H1 (cell line): ENCODE data around the gene SPRYD3. TPM values are rescaled to one million over a fixed set of nuclear protein-coding genes. Genes with fewer than 3 reads are reported as not detected.

Experiments
- CTCF ChIA-PET: fragments of 300-600 bp; sonication (Branson Sonifier 250); formaldehyde crosslinking; loops from one replicate; lab custom pipeline; 2021; ENCODE audit not compliant: partially characterized antibody; lab: Charles Lee
- POLR2A ChIA-PET: fragments of 300-600 bp; sonication (Branson Sonifier 250); formaldehyde crosslinking; loops from one replicate; lab custom pipeline; 2021; ENCODE audit warnings: inconsistent platforms; ENCODE audit not compliant: partially characterized antibody; lab: Charles Lee
- DNase-seq, 2 experiments: peaks; one replicate each; pipeline versions ENCODE4 v3.0.0 to v3.0.0-alpha.2; 2010 to 2022; ENCODE audit warnings: low spot score in 2 of 2, low read depth in 1 of 2, mixed read lengths in 1 of 2
- FAIRE-seq: peaks from 2 replicates; lab custom pipeline; 2011; peaks lifted over from hg19 to GRCh38; lab: Jason Lieb, UNC
- H2AFZ ChIP-seq: 2 replicates; pipeline ENCODE4 v1.8.1; 2012; ENCODE audit warnings: low read length, inconsistent platforms
- H2AK5ac ChIP-seq: 2 replicates; pipeline ENCODE4 v1.6.1; 2013; ENCODE audit warnings: low read depth, low read length
- H2BK120ac ChIP-seq: replicated peaks from 2 replicates; pipeline ENCODE3; 2013; ENCODE audit warnings: low read depth, low read length, inconsistent platforms
- H2BK12ac ChIP-seq: 2 replicates; pipeline ENCODE4 v1.6.1; 2013; ENCODE audit warnings: low read depth, low read length
- H2BK15ac ChIP-seq: 2 replicates; pipeline ENCODE4 v1.6.1; 2013; ENCODE audit warnings: low read length
- H2BK20ac ChIP-seq: 2 replicates; pipeline ENCODE4 v1.6.1; 2013; ENCODE audit warnings: low read length
- H2BK5ac ChIP-seq: 2 replicates; pipeline ENCODE4 v1.6.1; 2013; ENCODE audit warnings: low read depth, low read length
- H3K14ac ChIP-seq: 2 replicates; pipeline ENCODE4 v1.6.1; 2013; ENCODE audit warnings: inconsistent platforms; ENCODE audit not compliant: insufficient read length
- H3K18ac ChIP-seq: 2 replicates; pipeline ENCODE4 v1.6.1; 2013; ENCODE audit warnings: low read length; ENCODE audit errors: extremely low read depth
- H3K23ac ChIP-seq: 2 replicates; pipeline ENCODE4 v1.6.1; 2013; ENCODE audit warnings: inconsistent platforms; ENCODE audit not compliant: insufficient read length
- H3K23me2 ChIP-seq: 2 replicates; pipeline ENCODE4 v1.6.1; 2013; ENCODE audit warnings: low read depth, low read length
- H3K27ac ChIP-seq: 2 replicates; pipeline ENCODE4 v1.6.1; 2011; ENCODE audit warnings: low read depth, low read length, inconsistent platforms
- H3K27me3 ChIP-seq, 4 experiments: replicated peaks in 1 of 4; 1 replicate in 1 of 4; 2 replicates in 3 of 4; pipeline versions ENCODE4 v1.6.1 to v1.8.1; 2011 to 2013; ENCODE audit warnings: low read length in 3 of 4, mild to moderate bottlenecking in 3 of 4, inconsistent platforms in 2 of 4, mixed read lengths in 2 of 4, moderate library complexity in 1 of 4; ENCODE audit not compliant: control insufficient read depth in 3 of 4, insufficient read depth in 3 of 4; ENCODE audit errors: extremely low read depth in 1 of 4
- H3K36me3 ChIP-seq, 4 experiments: 2 replicates each; pipeline versions ENCODE4 v1.6.1 to v1.8.1; 2011 to 2013; ENCODE audit warnings: mild to moderate bottlenecking in 4 of 4, low read length in 3 of 4, moderate library complexity in 2 of 4, control low read depth in 1 of 4, inconsistent platforms in 1 of 4; ENCODE audit not compliant: insufficient read depth in 4 of 4, control insufficient read depth in 2 of 4
- H3K4ac ChIP-seq: replicated peaks from 2 replicates; pipeline ENCODE3; 2013; ENCODE audit warnings: low read length, low read depth, mixed read lengths, inconsistent platforms; ENCODE audit not compliant: insufficient read length
- H3K4me1 ChIP-seq, 4 experiments: replicated peaks in 1 of 4; 1 replicate in 1 of 4; 2 replicates in 3 of 4; pipeline versions ENCODE4 v1.6.1 to v1.8.1; 2011 to 2013; ENCODE audit warnings: low read length in 3 of 4, inconsistent platforms in 2 of 4, mixed read lengths in 1 of 4; ENCODE audit not compliant: insufficient read depth in 4 of 4, control insufficient read depth in 3 of 4
- H3K4me2 ChIP-seq, 2 experiments: 2 replicates each; pipeline versions ENCODE4 v1.6.1 to v1.8.1; 2011 to 2013; ENCODE audit warnings: low read depth in 2 of 2, low read length in 2 of 2, control low read depth in 1 of 2, inconsistent platforms in 1 of 2, mild to moderate bottlenecking in 1 of 2; ENCODE audit not compliant: insufficient read depth in 1 of 2
- H3K4me3 ChIP-seq, 4 experiments: fragments of 200-600, 300-600 bp in 1 of 4; sonication (generic), shearing (Covaris generic), sonication (Bioruptor Twin) in 1 of 4; 2 replicates each; pipeline versions ENCODE4 v1.5.1 to v1.8.1; 2011 to 2016; ENCODE audit warnings: low read length in 4 of 4, low read depth in 3 of 4, control low read depth in 2 of 4, inconsistent platforms in 2 of 4, mild to moderate bottlenecking in 2 of 4, mixed read lengths in 1 of 4, moderate library complexity in 1 of 4; ENCODE audit not compliant: insufficient read depth in 2 of 4; ENCODE audit errors: extremely low read depth in 1 of 4
- H3K56ac ChIP-seq: replicated peaks from 2 replicates; pipeline ENCODE3; 2013; ENCODE audit warnings: low read depth, mild to moderate bottlenecking, mixed read lengths, low read length, inconsistent platforms; ENCODE audit not compliant: insufficient read length
- H3K79me1 ChIP-seq: 2 replicates; pipeline ENCODE4 v1.6.1; 2013; ENCODE audit warnings: low read depth, low read length, control low read depth
- H3K79me2 ChIP-seq, 2 experiments: 2 replicates each; pipeline versions ENCODE4 v1.6.1 to v1.8.1; 2012 to 2013; ENCODE audit warnings: low read length in 2 of 2, mild to moderate bottlenecking in 2 of 2, inconsistent platforms in 1 of 2; ENCODE audit not compliant: insufficient read depth in 2 of 2, control insufficient read depth in 1 of 2
- H3K9ac ChIP-seq, 4 experiments: replicated peaks in 1 of 4; 1 replicate in 1 of 4; 2 replicates in 3 of 4; pipeline versions ENCODE4 v1.6.1 to v1.8.1; 2011 to 2013; ENCODE audit warnings: low read depth in 3 of 4, low read length in 3 of 4, control low read depth in 2 of 4, mild to moderate bottlenecking in 2 of 4, moderate library complexity in 2 of 4, inconsistent platforms in 1 of 4; ENCODE audit errors: extremely low read depth in 1 of 4
- H3K9me3 ChIP-seq, 2 experiments: 2 replicates each; pipeline versions ENCODE4 v1.6.1 to v1.8.1; 2012 to 2013; ENCODE audit warnings: mild to moderate bottlenecking in 2 of 2, moderate library complexity in 2 of 2, control low read depth in 1 of 2, inconsistent platforms in 1 of 2, low read depth in 1 of 2, low read length in 1 of 2, mixed read lengths in 1 of 2; ENCODE audit not compliant: insufficient read depth in 2 of 2
- H4K20me1 ChIP-seq, 2 experiments: replicated peaks in 1 of 2; 2 replicates each; pipeline versions ENCODE3 to v1.8.1; 2011 to 2013; ENCODE audit warnings: inconsistent platforms in 2 of 2, low read length in 2 of 2, mild to moderate bottlenecking in 1 of 2; ENCODE audit not compliant: insufficient read depth in 2 of 2, control insufficient read depth in 1 of 2
- H4K5ac ChIP-seq: 2 replicates; pipeline ENCODE4 v1.6.1; 2013; ENCODE audit warnings: low read length, low read depth, mixed read lengths, inconsistent platforms; ENCODE audit not compliant: insufficient read length
- H4K8ac ChIP-seq: 2 replicates; pipeline ENCODE4 v1.8.0; 2013; ENCODE audit warnings: mild to moderate bottlenecking, moderate library complexity, low read length, inconsistent platforms; ENCODE audit not compliant: insufficient read depth; ENCODE audit errors: extremely low read depth
- H4K91ac ChIP-seq: replicated peaks from 2 replicates; pipeline ENCODE3; 2013; ENCODE audit warnings: low read length, mixed read lengths, inconsistent platforms; ENCODE audit not compliant: insufficient read length
- ASH2L ChIP-seq: fragments of 200-600, 300-600 bp; sonication (generic); IDR thresholded peaks from one replicate; pipeline ENCODE4 v1.7.1; 2017; ENCODE audit warnings: low read length
- ATF2 ChIP-seq: IDR thresholded peaks from 2 replicates; pipeline ENCODE4 v1.6.1; 2012; ENCODE audit warnings: low read length, inconsistent platforms
- ATF3 ChIP-seq: IDR thresholded peaks from 2 replicates; pipeline ENCODE4 v1.6.1; 2011; ENCODE audit warnings: low read depth, mild to moderate bottlenecking, low read length; ENCODE audit not compliant: insufficient read depth
- CBX8 ChIP-seq: fragments of 300-800, 300-1000 bp; sonication (generic); IDR thresholded peaks from 2 replicates; pipeline ENCODE4 v1.7.1; 2016; ENCODE audit warnings: low read depth, low read length, borderline replicate concordance
- CHD1 ChIP-seq: IDR thresholded peaks from 2 replicates; pipeline ENCODE4 v1.6.1; 2012; ENCODE audit warnings: low read depth, low read length, improper control_type of control experiment
- CREB1 ChIP-seq: IDR thresholded peaks from 2 replicates; pipeline ENCODE4 v1.6.1; 2012; ENCODE audit warnings: inconsistent platforms
- EGR1 ChIP-seq: IDR thresholded peaks from 2 replicates; pipeline ENCODE4 v1.6.1; 2011; ENCODE audit warnings: low read depth, low read length, borderline replicate concordance
- EP300 ChIP-seq, 2 experiments: IDR thresholded peaks; 1 replicate in 1 of 2; 2 replicates in 1 of 2; pipeline ENCODE4 v1.6.1; 2011 to 2012; ENCODE audit warnings: low read depth in 2 of 2, low read length in 2 of 2, mild to moderate bottlenecking in 2 of 2, borderline replicate concordance in 1 of 2, inconsistent platforms in 1 of 2, moderate library complexity in 1 of 2
- SIN3A ChIP-seq, 2 experiments: IDR thresholded peaks in 1 of 2; conservative IDR thresholded peaks in 1 of 2; 2 replicates each; pipeline ENCODE4 v1.6.1; 2011 to 2012; ENCODE audit warnings: low read length in 2 of 2, improper control_type of control experiment in 1 of 2, low read depth in 1 of 2, mild to moderate bottlenecking in 1 of 2
- SIX5 ChIP-seq: IDR thresholded peaks from 2 replicates; pipeline ENCODE4 v1.6.1; 2011; ENCODE audit warnings: mild to moderate bottlenecking, low read depth, low read length
- SP2 ChIP-seq: IDR thresholded peaks from 2 replicates; pipeline ENCODE4 v1.6.1; 2012; ENCODE audit warnings: mild to moderate bottlenecking, low read length, inconsistent platforms
- SRF ChIP-seq: IDR thresholded peaks from 2 replicates; pipeline ENCODE4 v1.6.1; 2011; ENCODE audit warnings: mild to moderate bottlenecking, low read depth, low read length, moderate library complexity
- WGBS, 2 experiments: shearing (Covaris generic) in 1 of 2; methylation state at CpG; one replicate each; pipeline versions ENCODE4 v1.1.6 to v1.1.7; 2013 to 2015; ENCODE audit warnings: low lambda C conversion rate in 2 of 2, mixed read lengths in 2 of 2, inconsistent platforms in 1 of 2, low coverage in 1 of 2, missing lambda C conversion rate in 1 of 2; ENCODE audit not compliant: insufficient replicate concordance in 2 of 2, insufficient coverage in 1 of 2, insufficient read length in 1 of 2; ENCODE audit errors: extremely low coverage in 1 of 2, missing lambda C conversion rate in 1 of 2; 5-methylcytosine and 5-hydroxymethylcytosine counted together
- polyA plus RNA-seq, 7 experiments: library from polyadenylated mRNA; depleted of rRNA in 3 of 7; stranded (reverse) in 5 of 7; unstranded in 2 of 7; fragments of >200 nt in 5 of 7; fragments of 200-250 nt in 2 of 7; gene quantifications; 1 replicate in 5 of 7; 2 replicates in 1 of 7; 4 replicates in 1 of 7; pipeline versions ENCODE4 v1.2.1 to v1.2.3, GENCODE V29; 2011 to 2013; ENCODE audit warnings: missing spikeins in 2 of 7, mixed read lengths in 2 of 7
- total RNA-seq: library from RNA; stranded (reverse); fragmentation: NEBNext Ultra II Directional; extraction: Animal tissue kit (Norgen Biotek cat#: 25700); gene quantifications from 2 replicates; pipeline ENCODE4 v1.2.1, GENCODE V29; 2021

SPRYD3 gene
- total and polyA plus RNA-seq, 2 of the 8 experiments (the other 6 are each of a cell fraction or from before 2014, with no cell fraction given), result 6.8 to 8.0 TPM

GRCh38 chr12:53014709-53015108, 64.5 kb downstream of the SPRYD3 start:
- POLR2A ChIA-PET, result interaction anchor here (0.6 to 15.4 kb wide), 6 partner anchors 7 to 457 kb away, joined by 3 to 711 read pairs (median 4); partner anchors contain the start of genes EIF4B and TNS2
- WGBS, 2 experiments, result 86% methylated on average over 2 of the region's 2 CpGs; no CpG with 5 or more reads in 1 of the 2 experiments
- H3K27ac ChIP-seq, result no peak overlapping the region
- TF ChIP-seq EGR1 (no peak), CBX8 (no peak), CREB1 (no peak), SP2 (no peak), EP300 (IDR thresholded peaks at IDR 0.05; ENCODE audit: borderline replicate concordance in 1 of 2, low read depth in 2 of 2, low read length in 2 of 2) (no peak), SRF (no peak), SIX5 (no peak), SIN3A (conservative IDR thresholded peaks at IDR 0.05 in 1 of 2, IDR thresholded peaks at IDR 0.05 in 1 of 2; ENCODE audit: low read depth in 1 of 2, low read length in 2 of 2) (no peak), ASH2L (no peak), CHD1 (no peak), ATF2 (no peak), ATF3 (no peak)

More at GRCh38 chr12:53014709-53015108, 64.5 kb downstream of the SPRYD3 start:
- CTCF ChIA-PET, result interaction anchor here (1.0 to 2.1 kb wide), 3 partner anchors 10 to 130 kb away, joined by 4 to 9 read pairs (median 5); no protein-coding TSS in a partner anchor
- Histone ChIP-seq H3K4me1 (no peaks in the 10 kb centered on the region; a peak in 1 of 7 replicates), H4K5ac (no peak overlapping the region), H2BK15ac (no peak overlapping the region), H3K79me1 (no peaks in the 10 kb centered on the region), H3K18ac (no peak overlapping the region), H3K9ac (no peak overlapping the region), H4K20me1 (peaks cover 21 to 22% of the 10 kb centered on the region in 2 experiments), H3K4me3 (no peak overlapping the region), H3K56ac (no peak overlapping the region), H3K23ac (no peak overlapping the region), H2AK5ac (no peak overlapping the region), H3K79me2 (peaks cover 55 to 84% of the 10 kb centered on the region in 2 experiments), H3K27me3 (no peaks in the 10 kb centered on the region), H4K91ac (no peak overlapping the region), H3K36me3 (peaks cover 19 to 61% (median 28%) of the 10 kb centered on the region in 4 experiments), H3K14ac (no peak overlapping the region), H2AFZ (no peak overlapping the region), H3K4me2 (no peak overlapping the region), H3K4ac (no peak overlapping the region), H3K9me3 (no peaks in the 10 kb centered on the region), H4K8ac (no peak overlapping the region), H2BK5ac (no peak overlapping the region), H2BK20ac (no peak overlapping the region), H3K23me2 (no peaks in the 10 kb centered on the region), H2BK120ac (no peak overlapping the region), H2BK12ac (no peak overlapping the region)
- DNase-seq, result no peak
- no peak for FAIRE-seq
